ENCODE data around the gene CDC42EP3. TPM values are rescaled to one million over a fixed set of nuclear protein-coding genes. Genes with fewer than 3 reads are reported as not detected.
A peak's percentile ranks its signal among the peaks of the same experiment; 100 is the strongest.

The CDC42EP3 gene
- total RNA-seq, 2 donors from 2014 or later: 7.2 to 37.3 TPM

GRCh38 chr2:37669446-37669845 is 2.0 kb downstream of the CDC42EP3 start:
- no peaks in the 10 kb centered on the region for H3K9me3 ChIP-seq
- H3K27ac ChIP-seq: no peak overlapping the region

DNA sequence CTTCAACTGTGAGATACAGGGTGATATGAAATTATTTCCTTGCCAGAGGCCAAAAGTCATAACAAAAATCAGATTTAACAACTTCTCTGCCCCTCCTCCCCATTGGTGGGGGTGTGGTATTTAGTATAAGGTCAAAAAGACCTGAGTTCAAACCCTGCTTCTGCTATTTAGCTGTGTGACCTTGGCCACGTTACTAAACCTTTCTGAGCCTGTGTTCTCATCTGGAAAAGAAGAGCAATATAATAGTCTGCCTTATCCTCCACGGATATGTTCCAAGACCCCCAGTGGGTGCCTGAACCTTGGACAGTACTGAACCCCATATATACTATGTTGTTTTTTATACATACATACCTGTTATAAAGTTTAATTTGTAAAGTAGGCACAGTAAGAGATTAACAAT is 3.7 kb downstream of the CDC42EP3 start:
- Histone ChIP-seq H3K27ac (no peak overlapping the region), H3K9me3 (no peaks in the 10 kb centered on the region), H3K4me3 (no peak overlapping the region), H3K4me1 (peaks cover 6% of the 10 kb centered on the region), H3K27me3 (no peaks in the 10 kb centered on the region), H3K36me3 (no peaks in the 10 kb centered on the region), H3K9ac (ENCODE audit: low read depth in 2 of 2, low read length in 2 of 2) (no peak overlapping the region)
- TF ChIP-seq CTCF (IDR thresholded peaks at IDR 0.05): no peak
- intact Hi-C loops (cut with DNase I): no loop called here
- DNase-seq: no peak

More at GRCh38 chr2:37669446-37669845, 2.0 kb downstream of the CDC42EP3 start:
- H3K27me3 ChIP-seq: no peaks in the 10 kb centered on the region
- peak overlapping the region; percentile 85 for H3K4me3 ChIP-seq
- peak overlapping the region in 1 of 2 donors; percentile 28 for H3K9ac ChIP-seq (ENCODE audit: low read depth in 2 of 2, low read length in 2 of 2)
- DNase-seq: no peak
- peaks cover 6% of the 10 kb centered on the region for H3K4me1 ChIP-seq
- intact Hi-C loops (cut with DNase I): no loop called here
- H3K36me3 ChIP-seq: no peaks in the 10 kb centered on the region
- no peak for TF ChIP-seq CTCF (IDR thresholded peaks at IDR 0.05)

DNA sequence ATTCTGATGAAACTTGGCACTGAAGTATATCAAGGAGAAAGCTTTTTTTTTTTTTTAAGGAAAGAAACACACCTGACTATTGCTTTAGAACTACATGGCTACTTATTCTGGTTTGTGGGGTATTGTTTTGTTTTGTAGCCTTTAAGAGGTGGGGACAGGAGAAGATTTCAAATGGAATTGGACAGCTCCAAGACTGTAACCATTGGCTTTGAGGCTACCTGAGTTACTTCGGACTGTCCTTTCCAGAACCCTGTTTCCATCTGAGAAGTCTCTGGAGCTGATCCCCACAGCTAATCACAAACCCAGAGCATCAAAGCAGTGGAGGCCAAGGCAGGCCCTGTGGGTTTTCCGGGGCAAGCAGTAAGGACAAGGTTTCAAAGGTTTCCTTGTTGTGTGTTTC is 4.7 kb downstream of the CDC42EP3 start:
- no peak overlapping the region for H3K4me3 ChIP-seq
- H3K9ac ChIP-seq (ENCODE audit: low read depth in 2 of 2, low read length in 2 of 2): no peak overlapping the region
- peaks cover 6% of the 10 kb centered on the region for H3K4me1 ChIP-seq
- no peaks in the 10 kb centered on the region for H3K27me3 ChIP-seq
- H3K9me3 ChIP-seq: no peaks in the 10 kb centered on the region
- DNase-seq: no peak
- TF ChIP-seq CTCF (IDR thresholded peaks at IDR 0.05): no peak
- intact Hi-C loops (cut with DNase I): no loop called here
- H3K36me3 ChIP-seq: no peaks in the 10 kb centered on the region
- no peak overlapping the region for H3K27ac ChIP-seq

DNA sequence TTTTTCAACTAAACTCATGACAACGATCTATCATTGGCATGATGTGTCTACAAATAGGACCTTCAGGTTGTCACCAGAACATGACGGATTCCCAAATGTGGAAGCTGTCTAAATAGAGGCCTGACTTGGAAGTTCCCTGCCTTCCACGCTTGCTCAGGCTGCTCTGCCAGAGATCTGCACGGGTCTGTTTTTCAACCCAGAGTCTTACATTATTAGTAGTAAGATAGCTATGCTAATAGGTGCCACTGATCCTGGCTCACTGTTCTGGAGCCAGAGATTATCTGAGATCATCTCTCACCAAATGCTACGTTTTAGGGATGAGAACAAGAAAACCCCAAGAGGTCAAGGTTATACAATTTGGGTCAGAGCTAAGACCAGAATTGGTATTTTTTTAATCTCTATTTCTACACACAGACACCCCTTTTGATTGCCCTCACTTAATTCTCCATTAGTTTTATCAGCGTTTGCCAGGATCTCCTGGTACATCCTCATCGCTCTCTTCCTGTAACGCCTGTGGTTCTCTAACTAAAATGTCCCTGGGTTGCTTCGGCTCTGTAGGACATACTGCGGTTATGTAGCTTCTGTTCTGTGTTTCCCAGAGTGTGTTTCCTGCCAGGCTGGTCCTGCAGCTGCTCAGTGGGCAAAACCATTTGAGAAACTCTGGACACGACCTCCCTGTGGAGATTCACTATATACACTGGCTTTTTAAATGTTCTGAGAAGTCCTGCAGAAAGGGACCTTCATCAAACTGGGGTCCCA is 5.7 kb downstream of the CDC42EP3 start:
- no peak overlapping the region for H3K4me3 ChIP-seq
- no peak for DNase-seq
- intact Hi-C loops (cut with DNase I): no loop called here
- H3K36me3 ChIP-seq: no peaks in the 10 kb centered on the region
- no peak overlapping the region for H3K9ac ChIP-seq (ENCODE audit: low read depth in 2 of 2, low read length in 2 of 2)
- H3K27ac ChIP-seq: no peak overlapping the region
- no peaks in the 10 kb centered on the region for H3K27me3 ChIP-seq
- TF ChIP-seq CTCF (IDR thresholded peaks at IDR 0.05): no peak
- H3K9me3 ChIP-seq: no peaks in the 10 kb centered on the region
- H3K4me1 ChIP-seq: peaks cover 6% of the 10 kb centered on the region

GRCh38 chr2:37665043-37665442 is 6.4 kb downstream of the CDC42EP3 start:
- Histone ChIP-seq H3K4me3 (no peak overlapping the region), H3K9ac (ENCODE audit: low read depth in 2 of 2, low read length in 2 of 2) (no peak overlapping the region), H3K9me3 (no peaks in the 10 kb centered on the region), H3K36me3 (no peaks in the 10 kb centered on the region), H3K27ac (no peak overlapping the region), H3K27me3 (no peaks in the 10 kb centered on the region), H3K4me1 (peaks cover 6% of the 10 kb centered on the region)
- TF ChIP-seq CTCF (IDR thresholded peaks at IDR 0.05): no peak
- intact Hi-C loops (cut with DNase I): no loop called here
- no peak for DNase-seq
